HG02763 (cell line): ENCODE measurements around the gene XRCC5.
"Not testable (repeated sequence)": the region's sequence is repeated elsewhere in the genome, so short reads cannot be mapped to it uniquely, and the experiment has no call there.

ENCODE experiments used
- ATAC-seq: cut with Tn5 transposase; IDR thresholded peaks from one replicate; pipeline ENCODE4 v1.9.1; 2021; ENCODE audit warnings: mild to moderate bottlenecking, moderate library complexity; ENCODE audit not compliant: unreplicated experiment

The XRCC5 gene

GRCh38 chr2:216192181-216192580 lies 83.0 kb downstream of the XRCC5 start:
- ATAC-seq = no peak

GRCh38 chr2:216192931-216193330 lies 83.8 kb downstream of the XRCC5 start:
- ATAC-seq = no peak

GRCh38 chr2:216194013-216194412 lies 84.9 kb downstream of the XRCC5 start:
- no peak for ATAC-seq

- ATAC-seq = no peak
Measured at GRCh38 chr2:216194561-216194960, 85.4 kb downstream of the XRCC5 start.

GRCh38 chr2:216195565-216196029 lies 86.4 kb downstream of the XRCC5 start:
- no peak for ATAC-seq

- no peak for ATAC-seq
Measured at GRCh38 chr2:216201692-216202306, 92.7 kb downstream of the XRCC5 start.

GRCh38 chr2:216202626-216203250 lies 93.6 kb downstream of the XRCC5 start:
- ATAC-seq = no peak

GRCh38 chr2:216205486-216205885 lies 96.3 kb downstream of the XRCC5 start:
- no peak for ATAC-seq

GRCh38 chr2:216206041-216206703 lies 97.0 kb downstream of the XRCC5 start:
- peak; percentile 70 for ATAC-seq

GRCh38 chr2:216206821-216207220 lies 97.7 kb downstream of the XRCC5 start:
- peak; percentile 39 for ATAC-seq

GRCh38 chr2:216208661-216209060 lies 99.5 kb downstream of the XRCC5 start:
- ATAC-seq = not testable (repeated sequence)

- no peak for ATAC-seq
Measured at GRCh38 chr2:216210701-216211540, 101.8 kb downstream of the XRCC5 start.

GRCh38 chr2:216211614-216212145 lies 102.5 kb downstream of the XRCC5 start:
- ATAC-seq = no peak

GRCh38 chr2:216214768-216215167 lies 105.6 kb downstream of the XRCC5 start:
- no peak for ATAC-seq

GRCh38 chr2:216215658-216216390 lies 106.7 kb downstream of the XRCC5 start:
- ATAC-seq = no peak

GRCh38 chr2:216216951-216217903 lies 108.1 kb downstream of the XRCC5 start:
- ATAC-seq = no peak

- peak; percentile 42 for ATAC-seq
Measured at GRCh38 chr2:216217904-216218260, 108.7 kb downstream of the XRCC5 start.

GRCh38 chr2:216219861-216220260 lies 110.7 kb downstream of the XRCC5 start:
- no peak for ATAC-seq

GRCh38 chr2:216220976-216221375 lies 111.8 kb downstream of the XRCC5 start:
- ATAC-seq = no peak
